ENCODE data around the gene MTREX.

DNA sequence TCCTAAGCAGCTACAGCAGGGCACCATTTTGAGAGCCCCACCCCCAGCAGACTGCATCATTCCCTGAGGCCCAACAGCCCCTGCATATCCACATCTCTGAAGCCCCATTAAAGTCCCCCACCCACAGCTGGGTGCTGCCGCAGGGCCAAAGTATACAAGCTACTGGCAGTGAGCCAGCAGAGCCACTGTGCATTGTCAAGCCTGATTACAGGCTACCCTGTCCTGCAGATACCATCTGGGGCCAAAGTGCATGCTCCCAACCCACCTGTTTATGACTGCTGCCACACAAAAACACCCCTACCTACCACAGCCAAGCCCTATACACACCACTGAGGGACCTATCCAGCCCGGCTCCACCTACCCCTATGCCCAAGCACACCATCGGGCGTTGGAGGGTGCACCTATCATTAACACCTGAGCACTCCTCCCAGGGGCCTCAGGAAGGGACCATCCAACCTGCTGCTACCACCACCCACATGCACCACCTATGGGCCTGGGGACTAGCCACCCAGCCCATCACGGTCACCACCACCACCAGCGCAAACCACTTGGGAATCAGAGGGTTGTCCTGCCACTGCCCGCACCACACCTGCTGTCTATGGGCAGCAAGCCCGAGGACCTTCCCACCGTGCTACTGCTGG is 121.9 kb downstream of the MTREX start:
- TF ChIP-seq, protein P1, sequence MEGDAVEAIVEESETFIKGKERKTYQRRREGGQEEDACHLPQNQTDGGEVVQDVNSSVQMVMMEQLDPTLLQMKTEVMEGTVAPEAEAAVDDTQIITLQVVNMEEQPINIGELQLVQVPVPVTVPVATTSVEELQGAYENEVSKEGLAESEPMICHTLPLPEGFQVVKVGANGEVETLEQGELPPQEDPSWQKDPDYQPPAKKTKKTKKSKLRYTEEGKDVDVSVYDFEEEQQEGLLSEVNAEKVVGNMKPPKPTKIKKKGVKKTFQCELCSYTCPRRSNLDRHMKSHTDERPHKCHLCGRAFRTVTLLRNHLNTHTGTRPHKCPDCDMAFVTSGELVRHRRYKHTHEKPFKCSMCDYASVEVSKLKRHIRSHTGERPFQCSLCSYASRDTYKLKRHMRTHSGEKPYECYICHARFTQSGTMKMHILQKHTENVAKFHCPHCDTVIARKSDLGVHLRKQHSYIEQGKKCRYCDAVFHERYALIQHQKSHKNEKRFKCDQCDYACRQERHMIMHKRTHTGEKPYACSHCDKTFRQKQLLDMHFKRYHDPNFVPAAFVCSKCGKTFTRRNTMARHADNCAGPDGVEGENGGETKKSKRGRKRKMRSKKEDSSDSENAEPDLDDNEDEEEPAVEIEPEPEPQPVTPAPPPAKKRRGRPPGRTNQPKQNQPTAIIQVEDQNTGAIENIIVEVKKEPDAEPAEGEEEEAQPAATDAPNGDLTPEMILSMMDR (IDR thresholded peaks at IDR 0.05; ENCODE audit: low read depth, low read length): no peak
- no peak for TF ChIP-seq EZH2phosphoT487 (IDR thresholded peaks at IDR 0.05; ENCODE audit: low read depth)

Measured in OCI-LY3 (cell line).